CD4-positive, alpha-beta T cell (primary cell): ENCODE data around the gene TAF5L. TPM values are rescaled to one million over a fixed set of nuclear protein-coding genes. Genes with fewer than 3 reads are reported as not detected.

Experiments used
- ATAC-seq: fragments of 200-7000 bp; cut with Tn5 transposase; one replicate; pipeline ENCODE4 v1.10.0; 2022; ENCODE audit warnings: mild to moderate bottlenecking; ENCODE audit not compliant: poor library complexity
- CTCF ChIA-PET: fragments of 350-600 bp; sonication (Branson Sonifier 250); formaldehyde crosslinking; loops from one replicate; lab custom pipeline; 2021; ENCODE audit warnings: antibody characterized with exemption, inconsistent platforms; lab: Charles Lee
- POLR2A ChIA-PET: fragments of 350-600 bp; sonication (Branson Sonifier 250); formaldehyde crosslinking; loops from one replicate; lab custom pipeline; 2021; ENCODE audit warnings: antibody characterized with exemption, inconsistent platforms; lab: Charles Lee
- DNase-seq, 14 experiments: peaks; one replicate each; pipeline ENCODE4 v3.0.0-alpha.2; 2013 to 2020; ENCODE audit warnings: mixed read lengths in 2 of 14
- H3K27ac ChIP-seq, 2 donors: one replicate each; pipeline versions ENCODE4 v1.5.1 to v1.7.0; 2013; ENCODE audit warnings: low read length in 2 of 2, low read depth in 1 of 2, mild to moderate bottlenecking in 1 of 2
- H3K27me3 ChIP-seq, 2 experiments: 1 replicate in 1 of 2; 2 replicates in 1 of 2; pipeline versions ENCODE4 v1.6.1 to v1.7.0; 2013; ENCODE audit warnings: low read length in 2 of 2, control low read depth in 1 of 2, mild to moderate bottlenecking in 1 of 2, moderate library complexity in 1 of 2; ENCODE audit not compliant: insufficient read depth in 2 of 2, control insufficient read depth in 1 of 2
- H3K36me3 ChIP-seq: one replicate; pipeline ENCODE4 v1.6.1; 2013; ENCODE audit warnings: low read length, control low read depth; ENCODE audit not compliant: insufficient read depth
- H3K4me1 ChIP-seq: one replicate; pipeline ENCODE4 v1.6.1; 2013; ENCODE audit warnings: low read length, control low read depth; ENCODE audit not compliant: insufficient read depth
- H3K4me3 ChIP-seq: one replicate; pipeline ENCODE4 v1.5.1; 2013; ENCODE audit warnings: mild to moderate bottlenecking, low read length, moderate library complexity
- H3K9me3 ChIP-seq, 2 experiments: 1 replicate in 1 of 2; 2 replicates in 1 of 2; pipeline versions ENCODE4 v1.6.1 to v1.7.0; 2013; ENCODE audit warnings: low read length in 2 of 2, mild to moderate bottlenecking in 2 of 2, control low read depth in 1 of 2, moderate library complexity in 1 of 2; ENCODE audit not compliant: control insufficient read depth in 1 of 2, insufficient read depth in 1 of 2
- H3K27ac Mint-ChIP-seq: one replicate; pipeline ENCODE4 v1.8.0; 2020; ENCODE audit warnings: mixed read lengths
- H3K27me3 Mint-ChIP-seq: one replicate; pipeline ENCODE4 v1.8.0; 2021; ENCODE audit warnings: mixed read lengths
- H3K36me3 Mint-ChIP-seq: one replicate; pipeline ENCODE4 v1.8.0; 2021; ENCODE audit warnings: low read depth, mixed read lengths
- H3K4me1 Mint-ChIP-seq: one replicate; pipeline ENCODE4 v1.8.0; 2021; ENCODE audit warnings: low read depth, mixed read lengths
- H3K4me3 Mint-ChIP-seq: one replicate; pipeline ENCODE4 v1.8.0; 2020; ENCODE audit warnings: mild to moderate bottlenecking, mixed read lengths
- H3K9me3 Mint-ChIP-seq: one replicate; pipeline ENCODE4 v1.8.0; 2020; ENCODE audit warnings: mixed read lengths
- intact Hi-C, 2 experiments: fragments of 100-400 bp; cut with DNase I in 1 of 2; cut with micrococcal nuclease in 1 of 2; formaldehyde crosslinking; loops; one replicate each; pipeline versions ENCODE4 v1.15.1 to v1.9.0; 2023 to 2025; cut with DNase I, micrococcal nuclease
- total RNA-seq, 174 experiments: library from RNA in 2 of 174; stranded (reverse) in 2 of 174; gene quantifications; one replicate each; pipeline ENCODE4 v1.2.3 and lab custom pipeline; 2021 to 2026
- TF ChIP-seq, protein P1 (sequence below): fragments of 200-600 bp; IDR thresholded peaks from one replicate; pipeline ENCODE4 v1.8.0; 2022; ENCODE audit warnings: antibody characterized with exemption, mild to moderate bottlenecking

Gene TAF5L
- total RNA-seq, 2 experiments from 2014 or later = 19.5 to 21.9 TPM

DNA sequence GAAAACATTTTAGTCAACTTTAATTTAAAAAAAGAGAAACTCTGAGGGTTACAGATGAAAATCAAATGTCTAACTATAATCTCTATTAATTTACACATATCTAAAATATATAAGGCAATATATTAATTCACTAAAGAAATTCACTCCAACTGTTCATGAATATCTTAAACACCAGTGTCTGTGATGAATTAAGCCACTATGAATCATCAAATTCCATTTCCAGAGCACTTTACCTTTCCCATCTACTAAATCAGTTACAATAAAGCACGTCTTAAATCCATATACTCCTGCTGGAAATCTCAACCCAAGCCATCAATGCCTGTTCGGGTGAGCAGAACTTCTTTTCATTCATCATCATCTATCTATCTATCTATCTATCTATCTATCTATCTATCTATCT lies 4.3 kb downstream of the TAF5L start:
- Mint-ChIP-seq H3K4me1 (peaks cover 63% of the 10 kb centered on the region), H3K9me3 (no peaks in the 10 kb centered on the region), H3K36me3 (peaks cover 9% of the 10 kb centered on the region), H3K4me3 (no peak overlapping the region), H3K27ac (no peak overlapping the region), H3K27me3 (no peaks in the 10 kb centered on the region)
- peaks cover 3% of the 10 kb centered on the region for H3K36me3 ChIP-seq
- intact Hi-C loops = loop anchor here (10.0 kb wide), 2 partner anchors 443 to 1887 kb away; partner anchors contain the start of genes GALNT2 (in 1 of the 2), JMJD4 (in 1 of the 2) and SNAP47 (in 1 of the 2)
- no peaks in the 10 kb centered on the region for H3K9me3 ChIP-seq
- peaks cover 31% of the 10 kb centered on the region for H3K4me1 ChIP-seq
- H3K4me3 ChIP-seq = no peak overlapping the region
- CTCF ChIA-PET = interaction anchor here (0.5 to 1.1 kb wide), 2 partner anchors 11 to 20 kb away, joined by 3 to 4 read pairs; no protein-coding TSS in a partner anchor
- ATAC-seq (no peak), DNase-seq (no peak)
- TF ChIP-seq, protein P1, sequence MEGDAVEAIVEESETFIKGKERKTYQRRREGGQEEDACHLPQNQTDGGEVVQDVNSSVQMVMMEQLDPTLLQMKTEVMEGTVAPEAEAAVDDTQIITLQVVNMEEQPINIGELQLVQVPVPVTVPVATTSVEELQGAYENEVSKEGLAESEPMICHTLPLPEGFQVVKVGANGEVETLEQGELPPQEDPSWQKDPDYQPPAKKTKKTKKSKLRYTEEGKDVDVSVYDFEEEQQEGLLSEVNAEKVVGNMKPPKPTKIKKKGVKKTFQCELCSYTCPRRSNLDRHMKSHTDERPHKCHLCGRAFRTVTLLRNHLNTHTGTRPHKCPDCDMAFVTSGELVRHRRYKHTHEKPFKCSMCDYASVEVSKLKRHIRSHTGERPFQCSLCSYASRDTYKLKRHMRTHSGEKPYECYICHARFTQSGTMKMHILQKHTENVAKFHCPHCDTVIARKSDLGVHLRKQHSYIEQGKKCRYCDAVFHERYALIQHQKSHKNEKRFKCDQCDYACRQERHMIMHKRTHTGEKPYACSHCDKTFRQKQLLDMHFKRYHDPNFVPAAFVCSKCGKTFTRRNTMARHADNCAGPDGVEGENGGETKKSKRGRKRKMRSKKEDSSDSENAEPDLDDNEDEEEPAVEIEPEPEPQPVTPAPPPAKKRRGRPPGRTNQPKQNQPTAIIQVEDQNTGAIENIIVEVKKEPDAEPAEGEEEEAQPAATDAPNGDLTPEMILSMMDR = no peak
- no peaks in the 10 kb centered on the region for H3K27me3 ChIP-seq
- POLR2A ChIA-PET = no interaction called here
- no peak overlapping the region for H3K27ac ChIP-seq

DNA sequence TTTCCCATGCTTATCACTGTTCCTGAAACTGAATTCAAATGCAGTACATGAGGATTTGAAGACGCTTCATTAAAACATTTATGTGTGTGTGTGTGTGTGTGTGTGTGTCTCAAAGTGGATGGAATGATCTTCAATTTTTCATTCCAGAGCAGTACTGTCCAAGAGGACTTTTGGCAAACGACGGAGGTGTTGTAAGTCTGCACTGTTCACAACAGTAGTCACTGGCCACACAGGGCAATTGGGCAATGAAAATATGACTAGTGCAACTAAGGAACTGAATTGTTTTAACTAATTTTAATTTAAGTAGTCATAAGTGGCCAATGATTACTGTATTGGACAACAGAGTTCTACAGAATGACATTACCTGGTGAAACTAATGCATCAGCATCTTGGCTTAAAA lies 5.0 kb downstream of the TAF5L start:
- no peak overlapping the region for H3K4me3 Mint-ChIP-seq

DNA sequence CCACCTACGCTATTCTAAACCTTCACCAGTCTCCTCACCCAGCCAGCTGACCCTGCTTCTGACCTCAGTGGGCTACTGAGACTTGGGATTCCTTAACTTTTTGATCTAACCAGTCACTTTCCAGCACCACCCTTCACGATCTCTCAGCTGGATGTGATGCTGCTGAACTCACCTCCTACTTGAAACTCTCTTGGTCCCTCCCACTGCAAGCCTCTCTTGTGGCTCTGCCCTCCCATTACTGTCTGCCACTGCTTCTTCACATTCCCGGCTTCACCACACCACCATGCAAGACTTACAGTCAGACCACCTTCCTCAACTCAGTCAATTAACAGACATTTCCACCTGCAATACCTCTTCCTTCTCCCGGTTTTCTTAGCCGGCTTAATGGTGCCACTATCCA lies 6.3 kb downstream of the TAF5L start:
- Mint-ChIP-seq H3K9me3 (no peaks in the 10 kb centered on the region), H3K4me3 (no peak overlapping the region), H3K4me1 (peaks cover 53% of the 10 kb centered on the region), H3K27ac (no peak overlapping the region), H3K36me3 (peaks cover 2% of the 10 kb centered on the region), H3K27me3 (no peaks in the 10 kb centered on the region)
- CTCF ChIA-PET = no interaction called here
- TF ChIP-seq, protein P1 = no peak
- no peak overlapping the region for H3K27ac ChIP-seq
- H3K9me3 ChIP-seq = no peaks in the 10 kb centered on the region
- peaks cover 20% of the 10 kb centered on the region for H3K4me1 ChIP-seq
- POLR2A ChIA-PET = no interaction called here
- intact Hi-C loops = loop anchor here (10.0 kb wide), 2 partner anchors 445 to 1885 kb away; partner anchors contain the start of genes GALNT2 (in 1 of the 2), JMJD4 (in 1 of the 2) and SNAP47 (in 1 of the 2)
- ATAC-seq = no peak
- H3K27me3 ChIP-seq = no peaks in the 10 kb centered on the region
- H3K4me3 ChIP-seq = no peak overlapping the region
- H3K36me3 ChIP-seq = peaks cover 3% of the 10 kb centered on the region
- DNase-seq = no peak

More for the DNA sequence above, 5.0 kb downstream of the TAF5L start:
- H3K4me1 Mint-ChIP-seq = peaks cover 59% of the 10 kb centered on the region
- TF ChIP-seq, protein P1 = no peak
- ChIA-PET CTCF (no interaction called here), POLR2A (no interaction called here)
- DNase-seq (no peak), ATAC-seq (no peak)
- Histone ChIP-seq H3K27ac (no peak overlapping the region), H3K4me1 (peaks cover 27% of the 10 kb centered on the region), H3K4me3 (no peak overlapping the region), H3K27me3 (no peaks in the 10 kb centered on the region), H3K9me3 (no peaks in the 10 kb centered on the region), H3K36me3 (peaks cover 3% of the 10 kb centered on the region)
- no peaks in the 10 kb centered on the region for H3K27me3 Mint-ChIP-seq
- no peaks in the 10 kb centered on the region for H3K9me3 Mint-ChIP-seq
- no peak overlapping the region for H3K27ac Mint-ChIP-seq
- intact Hi-C loops = loop anchor here (10.0 kb wide), 2 partner anchors 444 to 1886 kb away; partner anchors contain the start of genes GALNT2 (in 1 of the 2), JMJD4 (in 1 of the 2) and SNAP47 (in 1 of the 2)
- H3K36me3 Mint-ChIP-seq = peaks cover 5% of the 10 kb centered on the region
